Esophagus squamous epithelium (tissue), 5 donors: Measurements from ENCODE around the gene CD300LG. TPM values are rescaled to one million over a fixed set of nuclear protein-coding genes. Genes with fewer than 3 reads are reported as not detected.

Experiments
- DNase-seq: peaks from one replicate; lab custom pipeline; 2025; lab: John Stamatoyannopoulos, UW
- H3K27ac ChIP-seq, 4 donors: fragments of 200-600 bp; sonication (generic); one replicate each; pipeline ENCODE4 v1.5.1; 2016 to 2019; ENCODE audit warnings: mild to moderate bottlenecking in 1 of 4
- H3K27me3 ChIP-seq, 4 donors: fragments of 200-600 bp; sonication (generic); 1 replicate in 3 of 4; 2 replicates in 1 of 4; pipeline versions ENCODE4 v1.5.1 to v1.6.0; 2017 to 2021; ENCODE audit warnings: antibody characterized with exemption in 1 of 4
- H3K36me3 ChIP-seq, 3 donors: fragments of 200-600 bp; sonication (generic); one replicate each; pipeline ENCODE4 v1.5.1; 2016 to 2019
- H3K4me1 ChIP-seq, 3 donors: fragments of 200-600 bp; sonication (generic); one replicate each; pipeline ENCODE4 v1.5.1; 2017 to 2019
- H3K4me3 ChIP-seq, 4 donors: fragments of 200-600 bp; sonication (generic); 1 replicate in 3 of 4; 2 replicates in 1 of 4; pipeline ENCODE4 v1.5.1; 2016 to 2019; ENCODE audit warnings: mild to moderate bottlenecking in 2 of 4, moderate library complexity in 1 of 4
- H3K9me3 ChIP-seq, 3 donors: fragments of 200-600 bp; sonication (generic); one replicate each; pipeline ENCODE4 v1.5.1; 2016 to 2019
- POLR2A ChIP-seq, 4 donors: fragments of 450-650 bp; IDR thresholded peaks; one replicate each; pipeline ENCODE4 v1.6.1; 2017; ENCODE audit warnings: antibody characterized with exemption in 4 of 4, mild to moderate bottlenecking in 4 of 4, moderate library complexity in 3 of 4
- WGBS, 2 donors: methylation state at CpG; one replicate each; pipeline ENCODE4 v1.1.5; 2018; 5-methylcytosine and 5-hydroxymethylcytosine counted together
- intact Hi-C: fragments of 100-400 bp; cut with DNase I; formaldehyde crosslinking; loops from one replicate; pipeline ENCODE4 v1.15.0; 2022
- total RNA-seq, 4 donors: library from RNA; depleted of rRNA; stranded (reverse); fragments of >200 nt; gene quantifications; one replicate each; pipeline ENCODE4 v1.1.0, GENCODE V29; 2016
- TF ChIP-seq, protein P1 (sequence below), 6 experiments: fragments of 450-650 bp in 4 of 6; fragments of 200-600 bp in 2 of 6; sonication (generic) in 2 of 6; IDR thresholded peaks; one replicate each; pipeline ENCODE4 v1.5.1; 2016 to 2019; ENCODE audit warnings: antibody characterized with exemption in 6 of 6, mild to moderate bottlenecking in 4 of 6, moderate library complexity in 4 of 6
- donor health status: DM: yes; HTN: yes; CAD: no.

CD300LG gene
- total RNA-seq, 4 donors from 2014 or later: 0.30 to 2.3 (median 0.94) TPM

DNA sequence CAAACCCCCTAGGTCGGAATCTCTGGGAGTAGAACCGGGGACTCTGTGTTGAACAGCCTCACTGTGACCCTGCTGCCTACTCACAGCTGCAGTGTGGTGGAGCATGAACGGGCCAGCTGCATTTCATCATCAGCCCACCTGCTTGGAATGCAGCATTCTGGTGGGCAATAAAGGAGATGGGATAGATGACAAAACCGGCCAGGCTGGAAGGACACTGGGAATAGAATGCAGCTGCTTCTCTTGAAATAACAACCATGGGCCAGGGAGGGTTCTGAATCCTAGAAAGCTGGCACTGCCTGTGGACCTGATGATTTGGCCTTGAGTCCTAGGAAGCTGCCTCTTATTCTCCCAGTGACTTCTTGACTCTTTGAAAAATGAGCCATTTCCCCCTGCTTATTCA is 43.2 kb upstream of the CD300LG start:
- Histone ChIP-seq H3K4me3 (no peak overlapping the region), H3K27ac (no peak overlapping the region), H3K27me3 (no peaks in the 10 kb centered on the region), H3K4me1 (no peaks in the 10 kb centered on the region), H3K36me3 (peaks cover 0 to 31% (median 4%) of the 10 kb centered on the region in 3 donors), H3K9me3 (no peaks in the 10 kb centered on the region)
- TF ChIP-seq POLR2A (IDR thresholded peaks at IDR 0.05): no peak
- TF ChIP-seq, protein P1, sequence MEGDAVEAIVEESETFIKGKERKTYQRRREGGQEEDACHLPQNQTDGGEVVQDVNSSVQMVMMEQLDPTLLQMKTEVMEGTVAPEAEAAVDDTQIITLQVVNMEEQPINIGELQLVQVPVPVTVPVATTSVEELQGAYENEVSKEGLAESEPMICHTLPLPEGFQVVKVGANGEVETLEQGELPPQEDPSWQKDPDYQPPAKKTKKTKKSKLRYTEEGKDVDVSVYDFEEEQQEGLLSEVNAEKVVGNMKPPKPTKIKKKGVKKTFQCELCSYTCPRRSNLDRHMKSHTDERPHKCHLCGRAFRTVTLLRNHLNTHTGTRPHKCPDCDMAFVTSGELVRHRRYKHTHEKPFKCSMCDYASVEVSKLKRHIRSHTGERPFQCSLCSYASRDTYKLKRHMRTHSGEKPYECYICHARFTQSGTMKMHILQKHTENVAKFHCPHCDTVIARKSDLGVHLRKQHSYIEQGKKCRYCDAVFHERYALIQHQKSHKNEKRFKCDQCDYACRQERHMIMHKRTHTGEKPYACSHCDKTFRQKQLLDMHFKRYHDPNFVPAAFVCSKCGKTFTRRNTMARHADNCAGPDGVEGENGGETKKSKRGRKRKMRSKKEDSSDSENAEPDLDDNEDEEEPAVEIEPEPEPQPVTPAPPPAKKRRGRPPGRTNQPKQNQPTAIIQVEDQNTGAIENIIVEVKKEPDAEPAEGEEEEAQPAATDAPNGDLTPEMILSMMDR (IDR thresholded peaks at IDR 0.05): no peak
- 33 to 85% methylated on average over 1 to 3 of the region's 4 CpGs for WGBS, 2 donors
- intact Hi-C loops: no loop called here
- no peak for DNase-seq

DNA sequence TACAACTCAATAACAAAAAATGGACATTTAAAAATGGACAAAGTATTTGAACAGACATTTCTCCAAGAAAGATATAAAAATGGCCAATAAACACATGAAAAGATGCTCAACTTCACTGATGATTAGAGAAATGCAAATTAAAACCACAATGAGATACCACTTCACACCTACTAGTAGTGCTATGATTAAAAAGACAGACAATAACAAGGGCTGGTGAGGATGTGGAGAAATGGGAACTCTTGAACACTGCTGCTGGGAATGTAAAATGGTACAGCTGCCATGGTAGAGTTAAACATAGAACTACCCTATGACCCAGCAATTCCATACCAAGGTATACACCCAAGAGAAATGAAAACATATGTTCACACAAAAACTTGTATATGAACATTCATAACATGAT is 41.9 kb upstream of the CD300LG start:
- Histone ChIP-seq H3K9me3 (no peaks in the 10 kb centered on the region), H3K4me3 (no peak overlapping the region), H3K27me3 (no peaks in the 10 kb centered on the region), H3K27ac (no peak overlapping the region), H3K4me1 (no peaks in the 10 kb centered on the region), H3K36me3 (peaks cover 0 to 39% (median 7%) of the 10 kb centered on the region in 3 donors)
- intact Hi-C loops: no loop called here
- no peak for TF ChIP-seq POLR2A (IDR thresholded peaks at IDR 0.05)
- DNase-seq: no peak

DNA sequence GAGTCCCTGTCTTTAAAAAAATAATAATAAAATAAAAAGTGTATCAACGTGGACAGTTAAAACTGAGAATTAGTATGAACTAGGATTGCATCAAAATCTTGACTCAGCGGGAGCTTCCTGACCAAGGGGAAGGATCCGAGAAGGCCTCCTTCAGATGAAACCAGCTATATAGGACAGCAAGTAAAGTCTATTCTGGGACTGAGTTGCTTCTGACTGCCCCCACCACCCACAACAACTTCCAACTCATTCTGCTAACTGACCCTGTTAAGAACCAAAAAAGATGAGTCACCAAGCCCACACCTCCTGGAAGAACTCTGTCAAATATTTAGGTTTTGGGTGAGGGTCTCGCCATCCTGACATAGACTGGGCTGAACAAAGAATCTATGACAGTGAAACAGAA is 38.9 kb upstream of the CD300LG start:
- H3K4me3 ChIP-seq: no peak overlapping the region
- 83 to 89% methylated on average over 4 of the region's 4 CpGs for WGBS, 2 donors
- intact Hi-C loops: no loop called here
- peaks cover 0 to 51% (median 9%) of the 10 kb centered on the region in 3 donors for H3K36me3 ChIP-seq
- no peak for DNase-seq
- no peak overlapping the region for H3K27ac ChIP-seq
- no peaks in the 10 kb centered on the region for H3K9me3 ChIP-seq
- TF ChIP-seq POLR2A (IDR thresholded peaks at IDR 0.05): no peak
- TF ChIP-seq, protein P1 (IDR thresholded peaks at IDR 0.05): no peak
- no peaks in the 10 kb centered on the region for H3K27me3 ChIP-seq
- H3K4me1 ChIP-seq: no peaks in the 10 kb centered on the region

DNA sequence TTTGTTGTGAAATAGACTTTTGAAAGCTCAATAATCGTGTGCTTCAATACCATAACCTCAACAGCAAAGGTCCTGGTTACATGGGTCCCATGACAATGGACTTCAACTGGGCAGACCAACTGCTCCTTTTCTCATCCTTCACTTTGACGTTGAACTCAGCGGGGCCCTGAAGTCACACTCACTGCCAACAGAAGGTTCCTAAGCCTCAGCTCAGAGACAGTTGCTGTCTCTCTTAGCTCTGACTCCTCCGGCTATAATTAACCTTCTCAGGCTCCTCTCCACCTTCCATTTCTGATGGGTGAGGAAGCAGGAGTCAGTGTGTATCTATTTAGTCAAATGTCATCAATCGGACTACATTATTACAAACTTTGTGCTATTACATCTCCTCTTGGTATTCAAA is 37.9 kb upstream of the CD300LG start:
- no peaks in the 10 kb centered on the region for H3K9me3 ChIP-seq
- TF ChIP-seq, protein P1 (IDR thresholded peaks at IDR 0.05): no peak
- no peak for TF ChIP-seq POLR2A (IDR thresholded peaks at IDR 0.05)
- WGBS, 2 donors: 90 to 95% methylated on average over 5 of the region's 5 CpGs
- no peaks in the 10 kb centered on the region for H3K27me3 ChIP-seq
- H3K4me1 ChIP-seq: no peaks in the 10 kb centered on the region
- no peak for DNase-seq
- no peak overlapping the region for H3K27ac ChIP-seq
- intact Hi-C loops: no loop called here
- H3K36me3 ChIP-seq: peaks cover 5 to 62% (median 14%) of the 10 kb centered on the region in 3 donors
- H3K4me3 ChIP-seq: no peak overlapping the region

DNA sequence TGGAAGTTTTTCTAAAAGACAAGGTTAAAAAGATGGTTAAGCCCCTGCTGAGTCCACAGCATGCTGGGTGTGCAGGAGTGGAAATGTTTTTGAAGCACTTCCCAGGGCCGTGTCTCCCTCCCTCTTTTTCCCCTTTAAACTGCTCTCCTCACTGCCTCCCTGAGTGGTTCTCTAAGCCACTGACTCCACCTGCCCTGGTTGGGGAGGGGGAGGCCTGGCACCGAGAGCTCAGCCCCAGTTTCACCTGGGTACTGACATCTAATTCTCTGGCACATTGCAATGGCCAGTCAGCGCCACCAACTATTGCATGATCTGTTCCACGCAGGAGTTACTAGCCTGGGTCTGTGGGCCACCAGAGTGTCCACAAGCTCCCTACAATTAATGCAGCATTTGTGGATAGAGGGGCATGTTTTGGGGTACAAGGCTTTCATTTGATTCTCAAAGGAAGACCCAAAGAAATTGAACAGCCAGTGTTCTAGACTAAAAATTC is 36.7 kb upstream of the CD300LG start:
- H3K36me3 ChIP-seq: peaks cover 5 to 73% (median 14%) of the 10 kb centered on the region in 3 donors
- intact Hi-C loops: no loop called here

More for the DNA sequence above, 36.7 kb upstream of the CD300LG start:
- Histone ChIP-seq H3K9me3 (no peaks in the 10 kb centered on the region), H3K27ac (no peak overlapping the region), H3K27me3 (no peaks in the 10 kb centered on the region), H3K4me3 (no peak overlapping the region), H3K4me1 (peaks cover 0 to 3% (median 0%) of the 10 kb centered on the region in 3 donors)
- TF ChIP-seq POLR2A (IDR thresholded peaks at IDR 0.05): no peak
- TF ChIP-seq, protein P1 (IDR thresholded peaks at IDR 0.05): no peak
- no peak for DNase-seq
- WGBS, 2 donors: 57 to 84% methylated on average over 1 to 4 of the region's 4 CpGs
